ENCODE results near the gene FOXN3. TPM values are rescaled to one million over a fixed set of nuclear protein-coding genes. Genes with fewer than 3 reads are reported as not detected.
A peak's percentile ranks its signal among the peaks of the same experiment; 100 is the strongest.

The FOXN3 gene
- total RNA-seq, 1 donor from 2014 or later, result 31.8 TPM

DNA sequence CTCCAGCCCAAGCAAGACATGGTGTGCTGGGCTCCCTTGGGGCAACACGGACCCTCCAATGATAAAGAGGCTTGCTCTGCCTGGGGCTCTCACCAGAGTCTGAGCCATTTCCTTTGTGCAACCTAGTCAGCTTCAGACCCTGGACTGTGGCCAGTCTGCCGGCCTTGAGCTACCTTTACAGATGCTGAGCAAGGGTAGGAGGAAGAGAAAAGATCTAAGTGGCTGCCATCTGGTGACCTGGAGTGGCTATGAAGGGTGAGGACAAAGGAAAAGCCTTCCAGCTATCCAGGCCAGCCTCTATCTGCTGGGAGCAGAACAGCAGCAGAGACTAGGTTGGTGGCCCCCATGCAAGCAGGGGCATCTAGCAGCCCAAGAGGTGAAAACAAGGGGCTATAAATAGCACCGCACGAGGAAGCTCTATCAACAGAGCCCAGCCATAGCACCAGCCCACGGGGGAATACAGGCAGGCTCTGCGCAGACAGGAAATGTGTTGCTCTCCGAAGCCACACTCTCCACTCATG is 230.1 kb downstream of the FOXN3 start:
- peak overlapping the region; percentile 95 for H3K27ac ChIP-seq (ENCODE audit: low read depth, low read length)
- H3K9ac ChIP-seq (ENCODE audit: low read depth in 1 of 3, low read length in 3 of 3), result peak overlapping the region in 2 of 3 donors; percentile 57 to 69
- peaks cover 40 to 45% (median 41%) of the 10 kb centered on the region in 3 donors for H3K4me1 ChIP-seq (ENCODE audit: control insufficient read depth in 3 of 3, insufficient read depth in 3 of 3, low read length in 3 of 3)
- H3K36me3 ChIP-seq (ENCODE audit: control insufficient read depth in 3 of 3, insufficient read depth in 3 of 3, low read length in 3 of 3), result peaks cover 3 to 6% (median 4%) of the 10 kb centered on the region in 3 donors
- no peaks in the 10 kb centered on the region for H3K27me3 ChIP-seq (ENCODE audit: control insufficient read depth in 3 of 3, insufficient read depth in 3 of 3, low read length in 3 of 3)
- peak overlapping the region in 2 of 3 donors; percentile 51 to 55 for H3K4me3 ChIP-seq (ENCODE audit: low read length in 3 of 3)
- H3K9me3 ChIP-seq (ENCODE audit: control insufficient read depth in 3 of 3, low read length in 3 of 3), result no peaks in the 10 kb centered on the region

DNA sequence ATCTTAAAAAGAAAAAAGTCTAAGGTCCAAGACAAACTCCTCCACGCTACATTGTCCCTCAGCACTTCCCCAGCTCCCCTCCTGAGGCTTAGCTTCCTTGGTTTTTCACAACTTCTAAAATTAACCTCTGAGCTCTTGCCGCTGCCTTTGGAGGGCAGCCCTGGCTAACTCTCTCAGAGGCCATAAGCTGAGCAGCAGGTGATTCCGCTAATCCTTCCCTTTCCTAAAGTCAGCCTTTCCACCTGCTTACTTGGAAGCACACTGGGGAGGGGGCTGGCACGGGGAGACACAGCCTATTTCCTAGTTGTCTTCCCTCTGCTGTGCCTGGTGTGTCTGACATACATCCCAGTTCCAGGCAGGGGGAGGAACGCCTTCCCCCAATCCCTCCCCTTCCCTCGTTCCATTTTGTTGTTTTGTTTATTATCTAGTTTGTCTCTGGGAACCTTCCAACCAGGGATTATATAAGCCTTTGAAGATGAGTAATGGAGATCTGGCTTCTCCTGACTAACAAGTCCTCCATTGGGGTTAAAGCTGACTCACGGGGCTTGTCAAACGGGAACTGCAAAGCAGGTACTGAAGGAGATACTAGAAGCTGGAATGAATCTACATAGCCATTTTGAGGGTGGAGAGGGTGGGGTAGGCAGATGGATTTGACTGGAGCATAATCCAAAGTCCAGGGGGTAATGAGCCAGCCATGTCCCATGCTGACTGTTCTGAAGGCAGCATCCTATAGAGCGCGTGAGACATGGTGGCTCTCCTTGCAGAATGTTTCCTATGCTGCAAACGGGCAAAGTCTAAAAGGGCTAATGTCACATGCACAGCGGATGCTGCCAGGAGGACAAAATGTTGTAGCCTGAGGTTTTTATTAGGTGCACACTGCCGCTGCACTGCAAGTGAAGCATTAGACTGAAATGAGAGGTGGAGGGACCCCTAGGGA is 230.8 kb downstream of the FOXN3 start:
- no peaks in the 10 kb centered on the region for H3K9me3 ChIP-seq (ENCODE audit: control insufficient read depth in 3 of 3, low read length in 3 of 3)
- H3K4me3 ChIP-seq (ENCODE audit: low read length in 3 of 3), result peak overlapping the region; percentile 51 to 55 (median 51)
- peaks cover 40 to 45% (median 41%) of the 10 kb centered on the region in 3 donors for H3K4me1 ChIP-seq (ENCODE audit: control insufficient read depth in 3 of 3, insufficient read depth in 3 of 3, low read length in 3 of 3)
- peak overlapping the region; percentile 95 for H3K27ac ChIP-seq (ENCODE audit: low read depth, low read length)
- peaks cover 3 to 6% (median 4%) of the 10 kb centered on the region in 3 donors for H3K36me3 ChIP-seq (ENCODE audit: control insufficient read depth in 3 of 3, insufficient read depth in 3 of 3, low read length in 3 of 3)
- peak overlapping the region; percentile 57 to 69 (median 68) for H3K9ac ChIP-seq (ENCODE audit: low read depth in 1 of 3, low read length in 3 of 3)
- no peaks in the 10 kb centered on the region for H3K27me3 ChIP-seq (ENCODE audit: control insufficient read depth in 3 of 3, insufficient read depth in 3 of 3, low read length in 3 of 3)

DNA sequence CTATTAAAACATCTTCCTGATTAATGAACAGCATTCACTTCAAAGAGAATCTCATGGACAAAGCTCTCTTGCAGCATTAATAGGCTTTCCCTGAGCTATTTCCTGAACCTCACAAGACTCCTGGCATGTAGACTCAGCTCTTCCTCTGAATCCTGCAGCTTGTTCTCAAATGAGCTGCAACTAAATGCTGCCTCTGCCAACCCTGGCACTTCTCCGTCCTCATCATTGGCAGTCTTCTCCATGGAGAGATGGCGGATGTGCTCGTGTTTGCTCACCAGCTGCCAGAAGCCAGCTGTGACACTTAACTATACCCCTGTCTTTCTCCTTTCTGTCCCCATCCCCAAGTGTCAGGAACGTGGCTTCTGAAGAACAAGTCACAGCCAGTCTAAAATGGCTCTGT is 232.1 kb downstream of the FOXN3 start:
- Histone ChIP-seq H3K9ac (ENCODE audit: low read depth in 1 of 3, low read length in 3 of 3) (peak overlapping the region in 1 of 3 donors; percentile 69), H3K27ac (ENCODE audit: low read depth, low read length) (peak overlapping the region; percentile 95), H3K27me3 (ENCODE audit: control insufficient read depth in 3 of 3, insufficient read depth in 3 of 3, low read length in 3 of 3) (no peaks in the 10 kb centered on the region), H3K4me1 (ENCODE audit: control insufficient read depth in 3 of 3, insufficient read depth in 3 of 3, low read length in 3 of 3) (peaks cover 41 to 55% (median 51%) of the 10 kb centered on the region in 3 donors), H3K9me3 (ENCODE audit: control insufficient read depth in 3 of 3, low read length in 3 of 3) (no peaks in the 10 kb centered on the region), H3K4me3 (ENCODE audit: low read length in 3 of 3) (no peak overlapping the region), H3K36me3 (ENCODE audit: control insufficient read depth in 3 of 3, insufficient read depth in 3 of 3, low read length in 3 of 3) (peaks cover 0 to 6% (median 3%) of the 10 kb centered on the region in 3 donors)

DNA sequence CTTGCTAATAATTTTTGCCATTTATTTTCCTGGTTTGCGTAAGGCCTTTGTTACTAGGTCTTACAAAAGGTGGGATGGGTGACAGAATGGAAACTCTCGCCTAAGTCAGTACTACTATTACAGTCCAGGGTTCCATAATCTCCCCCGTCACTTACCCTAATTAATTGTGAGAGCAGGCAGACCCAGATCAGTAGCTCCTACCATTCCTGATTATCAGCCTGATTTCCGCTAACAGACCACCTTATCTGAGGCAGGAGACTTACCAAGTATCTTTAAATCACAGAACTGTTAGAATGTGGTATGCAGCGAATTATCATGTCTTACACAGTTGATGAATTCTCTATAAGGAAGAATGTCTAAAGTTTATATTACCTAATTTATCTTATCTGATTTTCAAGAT is 234.7 kb downstream of the FOXN3 start:
- Histone ChIP-seq H3K27me3 (ENCODE audit: control insufficient read depth in 3 of 3, insufficient read depth in 3 of 3, low read length in 3 of 3) (no peaks in the 10 kb centered on the region), H3K36me3 (ENCODE audit: control insufficient read depth in 3 of 3, insufficient read depth in 3 of 3, low read length in 3 of 3) (no peaks in the 10 kb centered on the region), H3K27ac (ENCODE audit: low read depth, low read length) (no peak overlapping the region), H3K4me1 (ENCODE audit: control insufficient read depth in 3 of 3, insufficient read depth in 3 of 3, low read length in 3 of 3) (peaks cover 45 to 64% (median 61%) of the 10 kb centered on the region in 3 donors), H3K9me3 (ENCODE audit: control insufficient read depth in 3 of 3, low read length in 3 of 3) (no peaks in the 10 kb centered on the region), H3K4me3 (ENCODE audit: low read length in 3 of 3) (no peak overlapping the region), H3K9ac (ENCODE audit: low read depth in 1 of 3, low read length in 3 of 3) (no peak overlapping the region)

DNA sequence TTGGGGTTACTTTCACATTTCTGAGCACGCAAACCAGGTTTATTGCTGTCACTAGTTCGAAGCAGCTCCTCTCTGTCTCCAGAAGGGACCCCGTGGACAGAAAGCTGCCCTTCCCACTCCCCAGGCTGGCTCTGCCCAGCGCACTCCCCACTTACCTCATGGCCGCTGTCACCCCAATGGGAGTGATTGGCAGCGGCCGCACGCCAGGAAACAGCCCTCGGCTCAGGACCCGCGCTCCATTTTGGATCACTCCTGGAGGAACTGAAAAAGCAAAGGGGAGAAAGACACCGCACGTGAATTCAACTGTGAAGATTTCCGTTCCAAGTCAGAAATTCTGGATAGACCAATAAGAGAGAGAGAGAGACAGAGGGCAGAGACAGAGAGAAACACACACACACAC is 236.5 kb downstream of the FOXN3 start:
- peak overlapping the region; percentile 57 for H3K27ac ChIP-seq (ENCODE audit: low read depth, low read length)
- H3K4me3 ChIP-seq (ENCODE audit: low read length in 3 of 3), result no peak overlapping the region
- H3K9ac ChIP-seq (ENCODE audit: low read depth in 1 of 3, low read length in 3 of 3), result peak overlapping the region in 1 of 3 donors; percentile 27
- H3K9me3 ChIP-seq (ENCODE audit: control insufficient read depth in 3 of 3, low read length in 3 of 3), result no peaks in the 10 kb centered on the region
- peaks cover 28 to 47% (median 43%) of the 10 kb centered on the region in 3 donors for H3K4me1 ChIP-seq (ENCODE audit: control insufficient read depth in 3 of 3, insufficient read depth in 3 of 3, low read length in 3 of 3)
- H3K27me3 ChIP-seq (ENCODE audit: control insufficient read depth in 3 of 3, insufficient read depth in 3 of 3, low read length in 3 of 3), result no peaks in the 10 kb centered on the region
- peaks cover 0 to 3% (median under 1%) of the 10 kb centered on the region in 3 donors for H3K36me3 ChIP-seq (ENCODE audit: control insufficient read depth in 3 of 3, insufficient read depth in 3 of 3, low read length in 3 of 3)

DNA sequence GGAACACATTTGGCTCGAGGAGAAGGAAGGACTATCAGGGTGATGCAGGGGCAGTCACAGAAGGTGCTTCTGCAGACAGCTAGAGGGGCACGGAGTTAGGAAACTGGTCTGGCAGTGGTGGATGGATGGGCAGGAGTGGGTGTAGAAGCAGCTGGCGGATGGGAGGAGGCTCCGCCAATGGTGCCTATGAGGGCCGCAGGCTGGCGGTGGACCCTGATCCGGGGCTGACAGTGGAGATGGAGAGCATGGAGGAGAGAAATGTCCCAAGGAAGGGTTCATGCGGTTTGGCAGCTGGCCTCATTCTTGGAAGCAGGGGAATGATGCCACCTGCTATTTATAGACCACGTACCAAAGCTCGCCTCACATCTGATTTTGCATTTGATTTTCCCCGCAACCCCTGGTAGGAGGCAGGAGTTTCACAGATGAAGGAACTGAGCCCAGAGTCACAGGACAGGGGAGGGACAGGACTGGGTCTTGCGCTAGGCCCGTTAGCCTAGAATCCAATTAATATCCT is 237.1 kb downstream of the FOXN3 start:
- Histone ChIP-seq H3K27ac (ENCODE audit: low read depth, low read length) (peak overlapping the region; percentile 57), H3K4me3 (ENCODE audit: low read length in 3 of 3) (no peak overlapping the region), H3K36me3 (ENCODE audit: control insufficient read depth in 3 of 3, insufficient read depth in 3 of 3, low read length in 3 of 3) (peaks cover 3 to 5% (median 5%) of the 10 kb centered on the region in 3 donors), H3K27me3 (ENCODE audit: control insufficient read depth in 3 of 3, insufficient read depth in 3 of 3, low read length in 3 of 3) (no peaks in the 10 kb centered on the region), H3K9ac (ENCODE audit: low read depth in 1 of 3, low read length in 3 of 3) (peak overlapping the region in 1 of 3 donors; percentile 27), H3K9me3 (ENCODE audit: control insufficient read depth in 3 of 3, low read length in 3 of 3) (no peaks in the 10 kb centered on the region), H3K4me1 (ENCODE audit: control insufficient read depth in 3 of 3, insufficient read depth in 3 of 3, low read length in 3 of 3) (peaks cover 22 to 41% (median 37%) of the 10 kb centered on the region in 3 donors)

DNA sequence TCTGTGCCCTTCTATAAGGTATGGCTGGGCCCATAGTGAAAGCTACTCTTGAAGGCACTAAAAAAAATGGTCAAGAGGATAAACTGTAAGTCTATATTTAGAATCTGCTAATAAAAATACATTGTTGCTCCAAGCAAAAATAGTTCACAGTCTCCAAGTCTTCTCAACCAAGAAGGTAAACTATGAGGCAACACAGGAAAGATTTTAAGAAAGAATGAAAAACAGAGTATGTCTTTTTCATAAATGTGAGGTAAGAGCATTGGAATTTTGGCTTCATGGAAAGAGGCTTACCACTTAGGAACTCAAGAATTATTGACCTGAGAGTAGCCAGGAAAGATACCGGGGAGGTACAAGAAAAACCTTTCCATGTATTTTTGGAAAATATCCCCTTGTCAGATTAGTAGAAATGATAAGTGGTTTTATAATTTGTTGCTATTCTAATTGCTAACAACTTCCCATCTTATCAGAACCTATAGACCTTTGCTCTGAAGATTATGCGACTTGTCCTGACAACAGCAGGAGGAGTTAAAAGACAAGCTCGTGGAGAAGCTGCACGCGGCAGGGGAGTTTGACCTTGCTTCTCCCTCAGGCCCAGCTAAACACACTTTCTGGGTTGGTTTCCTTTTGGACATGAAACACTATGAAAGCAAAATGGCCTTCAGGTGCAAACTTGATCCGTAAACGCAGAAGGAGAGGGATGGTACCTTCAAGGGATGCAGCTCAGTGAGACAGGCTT is 238.1 kb downstream of the FOXN3 start:
- no peaks in the 10 kb centered on the region for H3K27me3 ChIP-seq (ENCODE audit: control insufficient read depth in 3 of 3, insufficient read depth in 3 of 3, low read length in 3 of 3)
- no peak overlapping the region for H3K9ac ChIP-seq (ENCODE audit: low read depth in 1 of 3, low read length in 3 of 3)
- no peak overlapping the region for H3K27ac ChIP-seq (ENCODE audit: low read depth, low read length)
- H3K4me3 ChIP-seq (ENCODE audit: low read length in 3 of 3), result no peak overlapping the region
- no peaks in the 10 kb centered on the region for H3K9me3 ChIP-seq (ENCODE audit: control insufficient read depth in 3 of 3, low read length in 3 of 3)
- peaks cover 12 to 31% (median 27%) of the 10 kb centered on the region in 3 donors for H3K4me1 ChIP-seq (ENCODE audit: control insufficient read depth in 3 of 3, insufficient read depth in 3 of 3, low read length in 3 of 3)
- peaks cover 3 to 5% (median 5%) of the 10 kb centered on the region in 3 donors for H3K36me3 ChIP-seq (ENCODE audit: control insufficient read depth in 3 of 3, insufficient read depth in 3 of 3, low read length in 3 of 3)

DNA sequence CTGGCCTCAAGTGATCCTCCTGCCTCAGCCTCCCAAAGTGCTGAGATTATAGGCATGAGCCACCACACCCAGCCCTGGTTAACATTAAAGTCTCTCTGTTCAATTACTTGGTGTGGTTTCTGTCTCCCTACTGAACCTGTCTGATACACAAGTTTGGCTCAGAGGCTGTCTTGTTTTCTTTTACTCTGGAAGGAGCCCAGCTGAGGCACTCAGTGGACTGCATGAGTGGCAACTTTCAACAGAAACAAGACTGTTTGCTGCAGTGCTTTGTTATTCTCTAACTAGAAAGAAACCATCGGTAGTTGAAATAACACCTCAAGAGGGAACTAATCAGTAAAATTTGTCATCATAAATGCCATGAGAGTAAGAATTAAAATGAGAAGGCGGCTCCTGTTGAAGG is 238.7 kb downstream of the FOXN3 start:
- H3K27ac ChIP-seq (ENCODE audit: low read depth, low read length), result no peak overlapping the region
- no peak overlapping the region for H3K9ac ChIP-seq (ENCODE audit: low read depth in 1 of 3, low read length in 3 of 3)
- peaks cover 11 to 26% (median 25%) of the 10 kb centered on the region in 3 donors for H3K4me1 ChIP-seq (ENCODE audit: control insufficient read depth in 3 of 3, insufficient read depth in 3 of 3, low read length in 3 of 3)
- H3K27me3 ChIP-seq (ENCODE audit: control insufficient read depth in 3 of 3, insufficient read depth in 3 of 3, low read length in 3 of 3), result no peaks in the 10 kb centered on the region
- H3K36me3 ChIP-seq (ENCODE audit: control insufficient read depth in 3 of 3, insufficient read depth in 3 of 3, low read length in 3 of 3), result peaks cover 3 to 5% (median 5%) of the 10 kb centered on the region in 3 donors
- no peak overlapping the region for H3K4me3 ChIP-seq (ENCODE audit: low read length in 3 of 3)
- no peaks in the 10 kb centered on the region for H3K9me3 ChIP-seq (ENCODE audit: control insufficient read depth in 3 of 3, low read length in 3 of 3)

DNA sequence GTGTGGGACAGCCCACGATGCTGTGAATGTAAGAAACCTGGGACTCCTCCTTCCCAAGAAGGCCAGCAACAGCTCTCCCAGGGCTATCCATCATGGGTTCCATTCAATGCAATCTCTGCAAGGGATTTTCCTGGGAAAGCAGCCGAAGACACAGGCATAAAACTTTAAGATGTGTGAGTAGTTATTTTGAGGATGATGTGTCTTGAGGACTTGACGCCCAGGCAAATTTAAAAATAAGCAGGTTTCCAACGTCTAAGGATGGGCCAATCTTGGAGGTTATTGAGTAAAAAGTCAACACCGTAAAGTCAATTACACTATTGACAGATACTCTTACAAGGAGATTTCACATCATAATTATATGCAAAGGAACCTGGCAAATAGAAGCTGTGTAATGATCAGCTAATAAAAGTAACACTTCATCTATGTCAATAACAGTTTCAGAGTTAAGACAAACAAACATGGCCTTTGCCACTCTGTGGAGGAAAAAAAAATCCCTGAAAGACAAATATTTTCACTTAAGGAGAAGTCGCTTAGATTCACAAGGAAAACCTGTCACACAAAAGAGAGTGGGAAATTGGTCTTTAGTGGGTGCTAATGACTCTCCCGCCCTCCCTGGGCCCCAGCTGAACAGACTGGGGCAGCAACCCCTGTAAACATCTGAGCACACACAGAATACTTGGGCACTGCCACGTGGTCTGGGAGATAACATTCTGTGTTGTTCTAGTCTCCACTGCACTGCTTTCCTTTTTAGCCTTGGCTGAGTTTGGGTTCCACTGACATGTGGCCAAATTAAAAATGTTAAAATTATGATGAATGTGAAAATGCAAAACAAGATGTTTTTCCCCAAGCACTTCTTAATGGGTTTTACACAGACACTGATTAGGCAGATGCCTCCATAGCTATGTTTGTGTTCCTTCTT is 240.9 kb downstream of the FOXN3 start:
- peaks cover 11 to 26% (median 25%) of the 10 kb centered on the region in 3 donors for H3K4me1 ChIP-seq (ENCODE audit: control insufficient read depth in 3 of 3, insufficient read depth in 3 of 3, low read length in 3 of 3)
- no peak overlapping the region for H3K4me3 ChIP-seq (ENCODE audit: low read length in 3 of 3)
- H3K36me3 ChIP-seq (ENCODE audit: control insufficient read depth in 3 of 3, insufficient read depth in 3 of 3, low read length in 3 of 3), result peaks cover 3 to 12% (median 5%) of the 10 kb centered on the region in 3 donors
- H3K27ac ChIP-seq (ENCODE audit: low read depth, low read length), result no peak overlapping the region
- H3K9me3 ChIP-seq (ENCODE audit: control insufficient read depth in 3 of 3, low read length in 3 of 3), result peaks cover 0 to 4% (median 4%) of the 10 kb centered on the region in 3 donors
- H3K9ac ChIP-seq (ENCODE audit: low read depth in 1 of 3, low read length in 3 of 3), result no peak overlapping the region
- no peaks in the 10 kb centered on the region for H3K27me3 ChIP-seq (ENCODE audit: control insufficient read depth in 3 of 3, insufficient read depth in 3 of 3, low read length in 3 of 3)
